SK-N-SH (cell line): ENCODE measurements around the gene CRACR2B. TPM values are rescaled to one million over a fixed set of nuclear protein-coding genes. Genes with fewer than 3 reads are reported as not detected.

Experiments used
- CTCF ChIA-PET: fragments of 300-600, 350-600 bp; formaldehyde crosslinking; extraction: SDS; loops from one replicate; lab custom pipeline; 2021; lab: Yijun Ruan, JAX
- POLR2A ChIA-PET: fragments of 350-600 bp; sonication (Branson Sonifier 250); formaldehyde crosslinking; extraction: SDS; loops from one replicate; lab custom pipeline; 2020; ENCODE audit warnings: antibody characterized with exemption, inconsistent platforms; lab: Yijun Ruan, JAX
- DNase-seq: peaks from one replicate; pipeline ENCODE4 v3.0.0; 2012
- H2AFZ ChIP-seq: fragments of 200-600 bp; sonication (generic); 2 replicates; pipeline ENCODE4 v1.8.1; 2016; ENCODE audit warnings: antibody characterized with exemption, mild to moderate bottlenecking, low read depth
- H3F3A ChIP-seq: fragments of 200-600 bp; sonication (generic); replicated peaks from 2 replicates; pipeline ENCODE3; 2016; ENCODE audit warnings: antibody characterized with exemption, mild to moderate bottlenecking; ENCODE audit not compliant: insufficient read depth
- H3K27ac ChIP-seq, 2 experiments: fragments of 200-500 bp in 1 of 2; fragments of 200-600 bp in 1 of 2; sonication (Bioruptor generic) in 1 of 2; sonication (generic), shearing (Covaris generic) in 1 of 2; 2 replicates each; pipeline versions ENCODE4 v1.5.1 to v1.6.1; 2014 to 2016; ENCODE audit warnings: low read depth in 2 of 2, inconsistent platforms in 1 of 2, low read length in 1 of 2, mild to moderate bottlenecking in 1 of 2, mixed read lengths in 1 of 2
- H3K27me3 ChIP-seq: fragments of 200-600 bp; sonication (generic), shearing (Covaris generic); 2 replicates; pipeline ENCODE4 v1.6.1; 2016; ENCODE audit warnings: mixed run types; ENCODE audit not compliant: insufficient read depth
- H3K36me3 ChIP-seq, 2 experiments: fragments of 200-500 bp in 1 of 2; fragments of 200-600 bp in 1 of 2; sonication (Bioruptor generic) in 1 of 2; sonication (generic) in 1 of 2; replicated peaks in 1 of 2; 2 replicates each; pipeline versions ENCODE3 to v1.5.1; 2014 to 2016; ENCODE audit warnings: low read length in 1 of 2, mild to moderate bottlenecking in 1 of 2; ENCODE audit not compliant: insufficient read depth in 2 of 2, control insufficient read depth in 1 of 2
- H3K4me1 ChIP-seq, 2 experiments: fragments of 200-500 bp in 1 of 2; fragments of 200-600 bp in 1 of 2; sonication (Bioruptor generic) in 1 of 2; sonication (generic), shearing (Covaris generic) in 1 of 2; 2 replicates each; pipeline versions ENCODE4 v1.5.1 to v1.6.1; 2014 to 2016; ENCODE audit warnings: low read depth in 1 of 2, low read length in 1 of 2, mixed run types in 1 of 2; ENCODE audit not compliant: insufficient read depth in 2 of 2, control insufficient read depth in 1 of 2
- H3K4me2 ChIP-seq: fragments of 200-600 bp; sonication (generic), shearing (Covaris generic); 2 replicates; pipeline ENCODE4 v1.6.1; 2017; ENCODE audit warnings: mixed run types
- H3K4me3 ChIP-seq, 2 experiments: fragments of 200-500 bp in 1 of 2; fragments of 200-600 bp in 1 of 2; sonication (Bioruptor generic) in 1 of 2; sonication (generic), shearing (Covaris generic) in 1 of 2; 2 replicates each; pipeline versions ENCODE4 v1.5.1 to v1.8.1; 2014 to 2016; ENCODE audit warnings: low read depth in 2 of 2, inconsistent platforms in 1 of 2, low read length in 1 of 2, mild to moderate bottlenecking in 1 of 2, mixed read lengths in 1 of 2, moderate library complexity in 1 of 2
- H3K79me2 ChIP-seq: fragments of 200-600 bp; sonication (generic); 2 replicates; pipeline ENCODE4 v1.8.1; 2017; ENCODE audit warnings: mild to moderate bottlenecking; ENCODE audit not compliant: insufficient read depth
- H3K9ac ChIP-seq: fragments of 200-600 bp; sonication (generic); 2 replicates; pipeline ENCODE4 v1.6.1; 2017; ENCODE audit warnings: mixed run types
- H3K9me2 ChIP-seq: fragments of 200-600 bp; sonication (generic); 2 replicates; pipeline ENCODE4 v1.6.1; 2017; ENCODE audit warnings: mixed run types
- H3K9me3 ChIP-seq: fragments of 200-600 bp; sonication (generic); 2 replicates; pipeline ENCODE4 v1.6.1; 2017; ENCODE audit warnings: mixed run types, mild to moderate bottlenecking, moderate library complexity
- H4K20me1 ChIP-seq: fragments of 200-600 bp; sonication (generic); 2 replicates; pipeline ENCODE4 v1.6.1; 2017; ENCODE audit warnings: mild to moderate bottlenecking, mixed run types; ENCODE audit not compliant: insufficient read depth
- CHD2 ChIP-seq: fragments of 150-350 bp; IDR thresholded peaks from 2 replicates; pipeline ENCODE4 v1.6.1; 2018; ENCODE audit warnings: low read length; ENCODE audit not compliant: partially characterized antibody
- CTCF ChIP-seq: fragments of 200-600 bp; sonication (generic); IDR thresholded peaks from 2 replicates; pipeline ENCODE4 v1.6.1; 2017; ENCODE audit warnings: antibody characterized with exemption, mild to moderate bottlenecking, moderate library complexity
- ELF1 ChIP-seq: IDR thresholded peaks from 2 replicates; pipeline ENCODE4 v1.4.0; 2012
- EP300 ChIP-seq, 2 experiments: IDR thresholded peaks; 2 replicates each; pipeline versions ENCODE4 v1.4.0 to v1.6.1; 2012; ENCODE audit warnings: borderline replicate concordance in 1 of 2, low read depth in 1 of 2, low read length in 1 of 2
- EZH2phosphoT487 ChIP-seq: fragments of 200-600 bp; sonication (generic); IDR thresholded peaks from 2 replicates; pipeline ENCODE4 v1.6.1; 2017; ENCODE audit warnings: low read depth, mixed run types, mild to moderate bottlenecking, antibody characterized with exemption, moderate library complexity, borderline replicate concordance
- IRF3 ChIP-seq: fragments of 150-350 bp; IDR thresholded peaks from 2 replicates; pipeline ENCODE4 v1.6.1; 2016; ENCODE audit warnings: mild to moderate bottlenecking, low read depth, low read length
- MAX ChIP-seq: IDR thresholded peaks from 2 replicates; pipeline ENCODE4 v1.4.0; 2012; ENCODE audit warnings: low read depth
- MXI1 ChIP-seq: IDR thresholded peaks from 2 replicates; pipeline ENCODE4 v1.6.1; 2012; ENCODE audit warnings: mild to moderate bottlenecking, low read depth, low read length, improper control_type of control experiment
- NFIC ChIP-seq: IDR thresholded peaks from 2 replicates; pipeline ENCODE4 v1.4.0; 2012; ENCODE audit warnings: borderline replicate concordance
- NRF1 ChIP-seq: IDR thresholded peaks from 2 replicates; pipeline ENCODE4 v1.6.1; 2012; ENCODE audit warnings: low read depth, mild to moderate bottlenecking, low read length
- PBX3 ChIP-seq: IDR thresholded peaks from 2 replicates; pipeline ENCODE4; 2012
- POLR2AphosphoS5 ChIP-seq: IDR thresholded peaks from 2 replicates; pipeline ENCODE4 v1.6.1; 2012; ENCODE audit warnings: low read depth, low read length
- RAD21 ChIP-seq: IDR thresholded peaks from 2 replicates; pipeline ENCODE4 v1.6.1; 2012; ENCODE audit warnings: mild to moderate bottlenecking, low read length
- RCOR1 ChIP-seq: fragments of 150-350 bp; IDR thresholded peaks from 2 replicates; pipeline ENCODE4 v1.6.1; 2017; ENCODE audit warnings: antibody characterized with exemption, low read length
- REST ChIP-seq: IDR thresholded peaks from 2 replicates; pipeline ENCODE4 v1.6.1; 2012; ENCODE audit warnings: mild to moderate bottlenecking, low read depth, low read length, moderate library complexity
- RXRA ChIP-seq: IDR thresholded peaks from 2 replicates; pipeline ENCODE4 v1.4.0; 2012; ENCODE audit warnings: low read depth, mild to moderate bottlenecking, borderline replicate concordance
- SIN3A ChIP-seq: IDR thresholded peaks from 2 replicates; pipeline ENCODE4 v1.6.1; 2012; ENCODE audit warnings: low read depth, mild to moderate bottlenecking, low read length, moderate library complexity, borderline replicate concordance
- SMC3 ChIP-seq: IDR thresholded peaks from 2 replicates; pipeline ENCODE4 v1.6.1; 2012; ENCODE audit warnings: low read depth, low read length, improper control_type of control experiment
- TAF1 ChIP-seq: IDR thresholded peaks from 2 replicates; pipeline ENCODE4 v1.6.1; 2012; ENCODE audit warnings: low read depth, mild to moderate bottlenecking, low read length, moderate library complexity, borderline replicate concordance
- TCF12 ChIP-seq: IDR thresholded peaks from 2 replicates; pipeline ENCODE4 v1.4.0; 2012
- TEAD4 ChIP-seq: IDR thresholded peaks from 2 replicates; pipeline ENCODE4 v1.4.0; 2012; ENCODE audit warnings: mild to moderate bottlenecking, borderline replicate concordance; ENCODE audit not compliant: insufficient read depth
- USF1 ChIP-seq: IDR thresholded peaks from 2 replicates; pipeline ENCODE4 v1.4.0; 2012; ENCODE audit warnings: low read depth, borderline replicate concordance
- WGBS: methylation state at CpG from one replicate; pipeline ENCODE4 v1.1.6; 2017; ENCODE audit warnings: low lambda C conversion rate; 5-methylcytosine and 5-hydroxymethylcytosine counted together
- polyA plus RNA-seq, 3 experiments: library from polyadenylated mRNA; depleted of rRNA; stranded (reverse); fragments of >200 nt; gene quantifications; 2 replicates each; pipeline ENCODE4 v1.2.3, GENCODE V29; 2012

The CRACR2B gene
- polyA plus RNA-seq, 1 of the 3 experiments (the other 2 are of a cell fraction): 1.1 TPM

GRCh38 chr11:783581-784015 lies 44.1 kb upstream of the CRACR2B start:
- Histone ChIP-seq H3K9ac (peak overlapping the region; percentile 23; the same call in 1 of the 2 replicates), H3K9me2 (no peaks in the 10 kb centered on the region), H3K27me3 (no peaks in the 10 kb centered on the region), H2AFZ (no peak overlapping the region), H3K27ac (peak overlapping the region; percentile 4 to 75; a peak in 3 of 4 replicates), H3F3A (peaks cover 17% of the 10 kb centered on the region), H4K20me1 (no peaks in the 10 kb centered on the region), H3K79me2 (peaks cover 12% of the 10 kb centered on the region), H3K4me1 (peaks cover 9 to 10% of the 10 kb centered on the region in 2 experiments; a peak in 3 of 4 replicates), H3K36me3 (peaks cover 0 to 7% of the 10 kb centered on the region in 2 experiments), H3K4me2 (peak overlapping the region; percentile 41), H3K4me3 (peak overlapping the region in 1 of 2 experiments; percentile 17; a peak in 1 of 4 replicates), H3K9me3 (no peaks in the 10 kb centered on the region)
- peak; percentile 91 for DNase-seq
- CTCF ChIA-PET: interaction anchor here (0.6 to 3.3 kb wide), 22 partner anchors 10 to 276 kb away, joined by 3 to 43 read pairs (median 4); partner anchors contain the start of genes CRACR2B, PIDD1, SLC25A22 and TALDO1
- POLR2A ChIA-PET: no interaction called here
- WGBS: 29% methylated on average over 24 of the region's 24 CpGs
- peak; percentile 57; the same call in 1 of the 2 replicates for TF ChIP-seq RCOR1
- peak; percentile 24; the same call in 1 of the 2 replicates for TF ChIP-seq NFIC
- peak; percentile 77; the same call in 1 of the 2 replicates for TF ChIP-seq MAX
- TF ChIP-seq RXRA: no peak
- TF ChIP-seq PBX3: peak; percentile 12; the same call in 1 of the 2 replicates
- TF ChIP-seq IRF3: no peak
- peak; percentile 32; the same call in 1 of the 2 replicates for TF ChIP-seq POLR2AphosphoS5
- TF ChIP-seq RAD21: peak; percentile 62
- TF ChIP-seq EZH2phosphoT487: no peak
- peak; percentile 84 for TF ChIP-seq CTCF
- peak; percentile 52; the same call in 1 of the 2 replicates for TF ChIP-seq TCF12
- peak; percentile 51 for TF ChIP-seq CHD2
- TF ChIP-seq SIN3A: no peak
- peak; percentile 60 for TF ChIP-seq MXI1
- 0 out of 2 replicates have a peak, but pooled peaks have one; percentile 19 for TF ChIP-seq NRF1
- no peak for TF ChIP-seq USF1
- peak; percentile 17; the same call in 1 of the 2 replicates for TF ChIP-seq TAF1
- TF ChIP-seq EP300 (IDR thresholded peaks at IDR 0.05; ENCODE audit: borderline replicate concordance in 1 of 2, low read depth in 1 of 2, low read length in 1 of 2): peak in 1 of 2 experiments; percentile 29; a peak in 1 of 4 replicates
- peak; percentile 59 for TF ChIP-seq SMC3
- no peak for TF ChIP-seq TEAD4
- TF ChIP-seq ELF1: no peak
- 0 out of 2 replicates have a peak, but pooled peaks have one; percentile 12 for TF ChIP-seq REST
